Prostate gland (tissue), 2 donors: ENCODE data around the gene ZNF33A.

ENCODE experiments used
- CTCF ChIP-seq, 4 experiments: fragments of 200-600 bp in 2 of 4; fragments of 450-650 bp in 2 of 4; sonication (generic) in 2 of 4; IDR thresholded peaks; 1 replicate in 3 of 4; 2 replicates in 1 of 4; pipeline ENCODE4 v1.5.1; 2016 to 2019; ENCODE audit warnings: antibody characterized with exemption in 4 of 4, mild to moderate bottlenecking in 2 of 4, moderate library complexity in 2 of 4
- POLR2A ChIP-seq: fragments of 450-650 bp; IDR thresholded peaks from one replicate; pipeline ENCODE4 v1.6.1; 2016; ENCODE audit warnings: antibody characterized with exemption, mild to moderate bottlenecking
- POLR2AphosphoS5 ChIP-seq: sonication (generic); formaldehyde crosslinking; IDR thresholded peaks from one replicate; pipeline ENCODE4 v1.6.1; 2017; ENCODE audit warnings: antibody characterized with exemption

- TF ChIP-seq CTCF (IDR thresholded peaks at IDR 0.05) (no peak), POLR2AphosphoS5 (no peak), POLR2A (no peak)
These were observed 34.7 kb downstream of the ZNF33A start for GRCh38 chr10:38045129-38045528.
